Measurements from ENCODE around the gene CLEC16A.

GRCh38 chr16:11207646-11208045 lies 263.3 kb downstream of the CLEC16A start:
- TF ChIP-seq POLR2A (IDR thresholded peaks at IDR 0.05) (no peak), CTCF (IDR thresholded peaks at IDR 0.05) (no peak)
